GM12892 (cell line): ENCODE measurements around the gene NELFB.
A peak's percentile ranks its signal among the peaks of the same experiment; 100 is the strongest.
"Not testable (repeated sequence)": the region's sequence is repeated elsewhere in the genome, so short reads cannot be mapped to it uniquely, and the experiment has no call there.

Experiments
- DNase-seq: peaks from one replicate; pipeline ENCODE4 v3.0.0; 2011; ENCODE audit not compliant: insufficient read length
- FAIRE-seq: peaks from 2 replicates; lab custom pipeline; 2011; peaks lifted over from hg19 to GRCh38; lab: Jason Lieb, UNC
- POLR2A ChIP-seq: IDR thresholded peaks from 2 replicates; pipeline ENCODE4 v1.6.1; 2011; ENCODE audit warnings: low read depth, low read length, control low read depth
- POLR2AphosphoS5 ChIP-seq: IDR thresholded peaks from 2 replicates; pipeline ENCODE4 v1.6.1; 2011; ENCODE audit warnings: low read depth, low read length, control low read depth
- TAF1 ChIP-seq: IDR thresholded peaks from 2 replicates; pipeline ENCODE4 v1.6.1; 2011; ENCODE audit warnings: low read depth, mild to moderate bottlenecking, control low read depth, low read length, borderline replicate concordance

Gene NELFB

DNA sequence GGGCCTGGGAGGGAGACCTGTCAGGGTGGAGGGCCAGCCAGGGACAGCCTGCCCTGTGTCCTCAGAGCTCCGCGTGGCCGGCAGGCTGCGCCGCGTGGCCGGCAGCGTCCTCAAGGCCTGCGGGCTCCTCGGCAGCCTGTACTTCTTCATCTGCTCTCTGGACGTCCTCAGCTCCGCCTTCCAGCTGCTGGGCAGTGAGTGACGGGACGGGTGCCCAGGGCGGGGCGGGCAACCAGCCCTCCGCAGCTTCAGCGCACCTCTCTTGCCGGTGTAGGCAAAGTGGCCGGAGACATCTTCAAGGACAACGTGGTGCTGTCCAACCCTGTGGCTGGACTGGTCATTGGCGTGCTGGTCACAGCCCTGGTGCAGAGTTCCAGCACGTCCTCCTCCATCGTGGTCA lies 22.6 kb upstream of the NELFB start:
- no peak for FAIRE-seq

DNA sequence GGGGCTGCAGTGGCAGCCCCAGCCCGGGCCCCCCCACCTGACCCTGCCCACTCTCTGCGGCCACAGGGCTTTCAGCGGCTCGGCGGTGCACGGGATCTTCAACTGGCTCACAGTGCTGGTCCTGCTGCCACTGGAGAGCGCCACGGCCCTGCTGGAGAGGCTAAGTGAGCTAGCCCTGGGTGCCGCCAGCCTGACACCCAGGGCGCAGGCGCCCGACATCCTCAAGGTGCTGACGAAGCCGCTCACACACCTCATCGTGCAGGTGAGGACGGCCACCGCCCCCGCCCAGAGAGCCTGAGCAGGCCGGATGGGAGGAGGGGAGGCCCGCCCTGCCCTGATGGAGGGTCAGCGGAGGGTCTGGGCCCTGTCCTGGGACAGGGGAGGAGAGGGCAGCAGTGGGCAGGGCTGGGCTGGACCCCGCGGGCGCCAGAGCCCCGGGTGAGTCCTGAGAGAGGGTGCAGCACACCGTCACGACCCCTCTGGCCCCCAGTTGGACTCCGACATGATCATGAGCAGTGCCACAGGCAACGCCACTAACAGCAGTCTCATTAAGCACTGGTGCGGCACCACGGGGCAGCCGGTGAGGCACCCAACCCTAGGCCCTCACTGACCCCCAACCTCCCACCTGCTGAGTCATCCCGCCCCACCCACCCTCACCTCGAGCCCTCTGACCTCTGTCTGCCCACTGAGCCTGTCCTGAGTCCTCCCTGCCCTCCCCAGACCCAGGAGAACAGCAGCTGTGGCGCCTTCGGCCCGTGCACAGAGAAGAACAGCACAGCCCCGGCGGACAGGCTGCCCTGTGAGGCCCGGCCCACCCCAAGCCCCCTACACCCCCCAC lies 21.8 kb upstream of the NELFB start:
- DNase-seq, result no peak
- no peak for TF ChIP-seq TAF1
- no peak for TF ChIP-seq POLR2A
- no peak for TF ChIP-seq POLR2AphosphoS5
- no peak for FAIRE-seq

More for the DNA sequence above, 22.6 kb upstream of the NELFB start:
- no peak for DNase-seq
- no peak for TF ChIP-seq POLR2AphosphoS5
- no peak for TF ChIP-seq POLR2A

DNA sequence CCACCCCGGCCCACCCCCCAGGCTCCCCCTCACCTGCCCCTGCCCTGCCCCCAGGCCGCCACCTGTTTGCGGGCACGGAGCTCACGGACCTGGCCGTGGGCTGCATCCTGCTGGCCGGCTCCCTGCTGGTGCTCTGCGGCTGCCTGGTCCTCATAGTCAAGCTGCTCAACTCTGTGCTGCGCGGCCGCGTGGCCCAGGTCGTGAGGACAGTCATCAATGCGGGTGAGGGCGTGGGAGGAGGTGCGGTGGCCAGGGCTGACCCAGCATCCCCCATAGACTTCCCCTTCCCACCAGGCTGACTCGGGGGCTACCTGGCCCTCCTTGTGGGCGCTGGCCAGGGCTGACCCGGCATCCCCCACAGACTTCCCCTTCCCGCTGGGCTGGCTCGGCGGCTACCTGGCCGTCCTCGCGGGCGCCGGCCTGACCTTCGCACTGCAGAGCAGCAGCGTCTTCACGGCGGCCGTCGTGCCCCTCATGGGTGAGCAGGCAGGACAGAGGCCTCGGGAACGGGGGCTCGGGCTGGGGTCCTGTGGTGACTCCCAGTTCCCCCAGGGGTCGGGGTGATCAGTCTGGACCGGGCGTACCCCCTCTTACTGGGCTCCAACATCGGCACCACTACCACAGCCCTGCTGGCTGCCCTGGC lies 21.0 kb upstream of the NELFB start:
- TF ChIP-seq POLR2AphosphoS5 (no peak), TAF1 (no peak), POLR2A (no peak)
- FAIRE-seq, result no peak
- no peak for DNase-seq

DNA sequence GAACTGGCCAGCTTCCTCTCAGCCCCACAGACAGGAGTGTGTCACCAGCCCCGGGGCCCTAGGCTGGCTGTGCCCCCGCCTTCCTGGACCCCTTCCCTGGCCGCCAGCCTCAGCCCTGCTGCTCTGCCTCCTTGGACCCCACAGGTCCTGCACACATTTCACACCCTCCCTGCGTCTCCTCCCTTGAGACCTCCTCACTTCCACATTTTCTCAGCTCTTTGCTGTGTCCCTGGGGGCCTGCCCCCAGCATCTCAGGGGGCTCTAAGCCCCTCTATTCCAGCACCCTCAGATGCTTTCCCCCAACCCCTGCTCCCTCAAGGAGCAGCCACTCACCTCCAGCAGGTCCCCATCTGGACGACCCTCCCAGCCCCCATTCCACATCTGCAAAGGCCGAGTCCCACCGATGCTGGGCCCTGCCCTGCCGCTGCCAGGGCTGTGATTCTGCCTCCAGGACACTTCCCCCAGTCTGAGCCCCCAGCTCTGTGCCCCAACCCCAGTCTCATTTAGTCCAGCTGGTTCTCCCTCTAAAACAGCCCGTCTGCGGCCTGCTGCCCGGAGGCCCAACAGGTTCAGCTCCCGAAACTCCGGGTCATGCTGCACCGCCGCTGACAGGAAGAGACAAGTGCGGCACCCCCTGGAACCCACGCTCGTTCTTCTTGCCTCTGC lies 20.2 kb upstream of the NELFB start:
- TF ChIP-seq POLR2AphosphoS5 (no peak), TAF1 (no peak), POLR2A (no peak)
- FAIRE-seq, result no peak
- no peak for DNase-seq

DNA sequence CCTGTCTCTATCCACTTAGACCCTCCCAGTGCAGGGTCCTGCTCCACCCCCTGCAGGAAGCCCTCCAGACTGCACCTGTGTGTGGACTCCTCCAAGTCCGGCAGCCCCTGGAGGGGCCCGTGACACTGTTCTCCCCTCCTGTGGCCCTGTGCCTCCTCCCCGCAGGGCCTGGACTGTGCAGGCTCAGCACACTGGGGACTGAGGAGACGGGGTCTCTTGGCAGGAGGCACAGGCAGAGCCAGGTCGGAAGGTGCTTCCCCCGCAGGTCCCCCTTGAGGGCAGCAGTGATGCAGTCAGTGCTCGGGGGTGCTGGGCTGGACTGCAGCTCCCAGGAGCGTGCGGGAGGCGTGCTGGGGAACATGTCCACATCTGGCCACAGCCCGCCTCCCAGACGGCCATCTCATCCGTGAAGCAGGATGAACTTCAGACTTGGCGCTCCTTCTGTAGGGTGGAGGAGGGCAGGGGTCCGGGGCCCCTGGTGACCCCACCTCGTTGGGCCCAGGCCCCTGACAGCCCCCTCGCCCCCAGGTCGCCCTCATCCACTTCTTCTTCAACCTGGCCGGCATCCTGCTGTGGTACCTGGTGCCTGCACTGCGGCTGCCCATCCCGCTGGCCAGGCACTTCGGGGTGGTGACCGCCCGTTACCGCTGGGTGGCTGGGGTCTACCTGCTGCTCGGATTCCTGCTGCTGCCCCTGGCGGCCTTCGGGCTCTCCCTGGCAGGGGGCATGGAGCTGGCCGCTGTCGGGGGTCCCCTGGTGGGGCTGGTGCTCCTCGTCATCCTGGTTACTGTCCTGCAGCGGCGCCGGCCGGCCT lies 19.5 kb upstream of the NELFB start:
- DNase-seq (no peak), FAIRE-seq (no peak)
- TF ChIP-seq TAF1 (no peak), POLR2AphosphoS5 (no peak), POLR2A (no peak)

DNA sequence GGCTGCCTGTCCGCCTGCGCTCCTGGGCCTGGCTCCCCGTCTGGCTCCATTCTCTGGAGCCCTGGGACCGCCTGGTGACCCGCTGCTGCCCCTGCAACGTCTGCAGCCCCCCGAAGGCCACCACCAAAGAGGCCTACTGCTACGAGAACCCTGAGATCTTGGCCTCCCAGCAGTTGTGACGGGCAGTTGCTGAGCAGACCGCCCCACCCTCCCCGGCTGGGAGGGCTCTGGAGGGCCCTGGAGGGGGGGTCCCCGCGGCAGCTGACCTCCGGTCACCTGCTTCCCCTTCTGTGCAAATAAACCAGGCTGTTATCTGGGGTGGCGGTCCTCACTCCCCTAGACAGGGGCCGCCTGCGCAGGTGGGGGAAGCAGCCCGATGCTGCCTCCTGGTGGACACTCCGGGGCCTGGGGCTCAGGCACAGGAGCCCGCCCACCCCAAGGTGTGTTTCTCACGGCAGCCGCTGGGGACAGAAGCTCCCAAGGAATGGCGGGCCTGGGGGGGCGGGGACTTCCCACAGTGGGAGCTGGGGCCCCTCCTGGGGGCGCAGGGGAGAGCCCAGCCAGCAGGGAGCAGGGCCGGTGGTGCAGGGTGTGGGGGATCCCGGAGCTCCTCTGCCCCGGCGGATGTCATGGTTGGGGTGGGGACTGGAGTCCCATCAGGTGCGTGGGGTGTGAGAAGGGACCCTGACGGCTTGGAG lies 18.7 kb upstream of the NELFB start:
- peak; percentile 100 for DNase-seq
- no peak for TF ChIP-seq POLR2AphosphoS5
- TF ChIP-seq POLR2A, result no peak
- TF ChIP-seq TAF1, result no peak
- FAIRE-seq, result peak; percentile 96

DNA sequence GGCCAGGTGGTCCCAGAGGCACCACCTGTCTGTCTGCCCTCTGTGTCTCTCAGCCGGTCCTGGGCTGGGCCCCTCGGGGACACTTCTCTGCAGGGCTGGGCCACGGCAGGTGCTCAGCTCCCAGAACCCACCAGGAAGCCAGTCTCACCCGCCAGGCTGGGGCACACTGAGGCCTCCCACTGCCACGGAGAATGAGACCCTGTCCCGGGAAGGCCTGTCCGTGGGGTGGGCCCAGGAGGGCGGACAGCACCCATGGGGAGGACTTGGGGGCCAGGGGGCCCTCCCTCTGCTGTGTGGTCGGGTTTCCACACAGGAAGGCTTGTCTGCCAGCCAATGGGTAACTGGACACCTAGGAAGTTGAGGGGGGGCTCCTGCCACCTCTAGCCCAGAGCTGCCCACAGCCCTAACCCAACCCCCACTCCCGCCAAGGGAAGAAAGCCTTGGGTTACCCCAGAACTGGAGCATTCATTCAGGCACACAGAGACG lies 18.1 kb upstream of the NELFB start:
- peak; percentile 67 for FAIRE-seq
- no peak for DNase-seq
- TF ChIP-seq TAF1 (no peak), POLR2AphosphoS5 (no peak), POLR2A (no peak)

DNA sequence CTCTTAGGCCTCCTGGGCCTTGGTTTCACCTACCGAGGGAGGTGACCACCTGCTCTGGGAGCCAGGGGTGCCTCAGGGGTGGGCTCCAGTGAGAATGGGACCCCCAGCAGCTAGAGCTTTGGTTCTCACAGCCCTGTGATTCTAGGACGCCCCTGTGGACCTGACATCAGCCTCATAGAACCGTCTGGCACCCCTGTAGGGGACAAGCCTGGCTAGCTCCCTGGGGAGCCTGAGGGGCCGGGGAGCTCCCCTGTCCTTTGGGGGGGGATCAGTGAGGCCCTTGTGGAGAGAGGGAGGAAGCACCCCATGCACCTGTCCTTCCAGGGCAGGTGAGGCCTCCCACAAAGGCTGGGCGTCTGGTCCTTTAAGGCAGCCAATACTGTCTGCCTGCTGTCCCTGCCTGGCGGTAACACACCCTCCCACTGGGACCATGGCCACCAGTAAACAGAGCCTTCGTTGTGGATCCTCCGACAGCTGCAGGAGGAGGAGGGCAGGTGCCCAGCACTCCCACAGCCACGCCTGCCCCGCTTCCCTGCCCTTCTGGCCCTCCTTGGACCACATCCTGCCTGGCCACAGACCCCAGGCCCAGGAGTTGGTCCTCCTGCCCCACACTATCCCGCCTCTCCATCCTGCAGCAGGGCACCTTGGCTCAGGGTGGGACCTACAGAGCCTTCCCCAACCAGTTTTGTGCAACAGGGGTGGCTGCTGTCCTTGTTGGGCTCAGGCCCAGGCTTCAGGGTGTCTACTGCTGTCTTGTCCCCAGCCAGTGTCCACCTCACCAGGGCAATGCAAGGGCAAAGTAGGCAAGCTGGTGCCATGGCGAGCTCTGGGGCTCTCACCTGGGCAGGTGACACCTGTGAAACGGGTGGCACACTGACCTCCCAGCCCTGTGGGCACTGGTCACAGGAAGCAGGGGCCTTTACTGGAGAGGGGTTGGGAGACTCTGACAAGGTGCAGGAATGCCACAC lies 17.1 kb upstream of the NELFB start:
- DNase-seq, result no peak
- FAIRE-seq, result no peak
- TF ChIP-seq POLR2AphosphoS5, result no peak
- no peak for TF ChIP-seq TAF1
- TF ChIP-seq POLR2A, result no peak

DNA sequence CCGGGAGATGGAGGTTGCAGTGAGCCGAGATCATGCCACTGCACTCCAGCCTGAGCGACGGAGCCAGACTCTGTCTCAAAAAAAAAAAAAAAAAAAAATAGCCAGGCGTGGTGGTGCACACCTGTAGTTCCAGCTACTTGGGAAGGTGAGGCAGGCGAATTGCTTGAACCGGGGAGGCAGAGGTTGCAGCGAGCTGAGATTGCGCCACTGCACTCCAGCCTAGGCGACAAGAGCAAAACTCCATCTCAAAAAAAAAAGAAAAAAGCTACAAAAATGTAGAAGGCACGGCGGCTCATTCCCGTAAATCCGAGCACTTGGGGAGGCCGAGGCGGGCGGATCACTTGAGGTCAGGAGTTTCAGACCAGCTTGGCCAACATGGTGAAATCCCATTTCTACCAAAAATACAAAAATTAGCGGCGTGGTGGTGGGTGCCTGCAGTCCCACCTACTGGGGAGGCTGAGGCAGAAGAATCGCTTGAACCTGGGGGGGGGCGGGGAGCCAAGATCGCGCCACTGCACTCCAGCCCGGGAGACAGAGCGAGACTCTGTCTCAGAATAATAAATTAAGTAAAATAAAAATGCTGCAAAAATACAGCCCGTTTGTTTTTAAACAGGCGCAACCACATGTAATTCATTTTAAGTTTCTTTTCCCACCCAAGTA lies 15.5 kb upstream of the NELFB start:
- not testable (repeated sequence) for FAIRE-seq, DNase-seq
